ENCODE results near the gene NSRP1.
"Not testable (repeated sequence)": the region's sequence is repeated elsewhere in the genome, so short reads cannot be mapped to it uniquely, and the experiment has no call there.

NSRP1 gene

GRCh38 chr17:30186761-30187160 lies 70.1 kb downstream of the NSRP1 start:
- no peak overlapping the region for H3K4me3 Mint-ChIP-seq
- H3K36me3 Mint-ChIP-seq (ENCODE audit: low read depth), result peaks cover 54% of the 10 kb centered on the region
- no peaks in the 10 kb centered on the region for H3K9me3 Mint-ChIP-seq
- H3K27ac Mint-ChIP-seq, result no peak overlapping the region
- peaks cover 7% of the 10 kb centered on the region for H3K4me1 Mint-ChIP-seq (ENCODE audit: low read depth)
- DNase-seq, result no peak
- H3K27me3 Mint-ChIP-seq, result no peaks in the 10 kb centered on the region

- no peak overlapping the region for H3K27ac Mint-ChIP-seq
- peaks cover 7% of the 10 kb centered on the region for H3K4me1 Mint-ChIP-seq (ENCODE audit: low read depth)
- no peaks in the 10 kb centered on the region for H3K27me3 Mint-ChIP-seq
- no peak for DNase-seq
- no peak overlapping the region for H3K4me3 Mint-ChIP-seq
- peaks cover 47% of the 10 kb centered on the region for H3K36me3 Mint-ChIP-seq (ENCODE audit: low read depth)
- H3K9me3 Mint-ChIP-seq, result no peaks in the 10 kb centered on the region
These were observed 71.0 kb downstream of the NSRP1 start for GRCh38 chr17:30187573-30187972.

- Mint-ChIP-seq H3K27me3 (no peaks in the 10 kb centered on the region), H3K36me3 (ENCODE audit: low read depth) (peaks cover 41% of the 10 kb centered on the region), H3K9me3 (no peaks in the 10 kb centered on the region), H3K27ac (peak overlapping the region; percentile 8), H3K4me1 (ENCODE audit: low read depth) (peaks cover 7% of the 10 kb centered on the region), H3K4me3 (no peak overlapping the region)
- no peak for DNase-seq
These were observed 71.8 kb downstream of the NSRP1 start for GRCh38 chr17:30188211-30188939.

- Mint-ChIP-seq H3K4me3 (no peak overlapping the region), H3K27me3 (no peaks in the 10 kb centered on the region), H3K9me3 (no peaks in the 10 kb centered on the region), H3K27ac (no peak overlapping the region), H3K4me1 (ENCODE audit: low read depth) (peaks cover 7% of the 10 kb centered on the region), H3K36me3 (ENCODE audit: low read depth) (peaks cover 17% of the 10 kb centered on the region)
- no peak for DNase-seq
These were observed 74.5 kb downstream of the NSRP1 start for GRCh38 chr17:30191072-30191471.

- H3K36me3 Mint-ChIP-seq (ENCODE audit: low read depth), result no peaks in the 10 kb centered on the region
- H3K27ac Mint-ChIP-seq, result no peak overlapping the region
- no peaks in the 10 kb centered on the region for H3K9me3 Mint-ChIP-seq
- no peak for DNase-seq
- no peaks in the 10 kb centered on the region for H3K4me1 Mint-ChIP-seq (ENCODE audit: low read depth)
- no peak overlapping the region for H3K4me3 Mint-ChIP-seq
- H3K27me3 Mint-ChIP-seq, result peaks cover 9% of the 10 kb centered on the region
These were observed 79.9 kb downstream of the NSRP1 start for GRCh38 chr17:30196504-30196903.

GRCh38 chr17:30197416-30197815 lies 80.8 kb downstream of the NSRP1 start:
- no peak for DNase-seq
- Mint-ChIP-seq H3K9me3 (no peaks in the 10 kb centered on the region), H3K27ac (no peak overlapping the region), H3K4me1 (ENCODE audit: low read depth) (no peaks in the 10 kb centered on the region), H3K27me3 (peaks cover 13% of the 10 kb centered on the region), H3K36me3 (ENCODE audit: low read depth) (no peaks in the 10 kb centered on the region), H3K4me3 (no peak overlapping the region)

GRCh38 chr17:30199600-30199999 lies 83.0 kb downstream of the NSRP1 start:
- Mint-ChIP-seq H3K9me3 (no peaks in the 10 kb centered on the region), H3K36me3 (ENCODE audit: low read depth) (no peaks in the 10 kb centered on the region), H3K4me1 (ENCODE audit: low read depth) (no peaks in the 10 kb centered on the region), H3K27ac (no peak overlapping the region), H3K27me3 (peaks cover 28% of the 10 kb centered on the region), H3K4me3 (no peak overlapping the region)
- no peak for DNase-seq

GRCh38 chr17:30200106-30200505 lies 83.5 kb downstream of the NSRP1 start:
- no peaks in the 10 kb centered on the region for H3K36me3 Mint-ChIP-seq (ENCODE audit: low read depth)
- H3K4me1 Mint-ChIP-seq (ENCODE audit: low read depth), result no peaks in the 10 kb centered on the region
- no peak overlapping the region for H3K27ac Mint-ChIP-seq
- no peak for DNase-seq
- H3K27me3 Mint-ChIP-seq, result peaks cover 29% of the 10 kb centered on the region
- no peak overlapping the region for H3K4me3 Mint-ChIP-seq
- H3K9me3 Mint-ChIP-seq, result no peaks in the 10 kb centered on the region

GRCh38 chr17:30200656-30201055 lies 84.0 kb downstream of the NSRP1 start:
- H3K27me3 Mint-ChIP-seq, result peaks cover 29% of the 10 kb centered on the region
- H3K4me3 Mint-ChIP-seq; H3K27ac Mint-ChIP-seq; H3K36me3 Mint-ChIP-seq (ENCODE audit: low read depth); DNase-seq; H3K4me1 Mint-ChIP-seq (ENCODE audit: low read depth); H3K9me3 Mint-ChIP-seq: not testable (repeated sequence)

- H3K9me3 Mint-ChIP-seq, result no peaks in the 10 kb centered on the region
- peaks cover 43% of the 10 kb centered on the region for H3K27me3 Mint-ChIP-seq
- no peak overlapping the region for H3K4me3 Mint-ChIP-seq
- DNase-seq, result no peak
- no peak overlapping the region for H3K27ac Mint-ChIP-seq
- H3K4me1 Mint-ChIP-seq (ENCODE audit: low read depth), result peaks cover 3% of the 10 kb centered on the region
- no peaks in the 10 kb centered on the region for H3K36me3 Mint-ChIP-seq (ENCODE audit: low read depth)
These were observed 86.9 kb downstream of the NSRP1 start for GRCh38 chr17:30203471-30203981.

GRCh38 chr17:30207655-30208054 lies 91.0 kb downstream of the NSRP1 start:
- Mint-ChIP-seq H3K27ac (no peak overlapping the region), H3K36me3 (ENCODE audit: low read depth) (no peaks in the 10 kb centered on the region), H3K4me3 (no peak overlapping the region), H3K27me3 (peaks cover 35% of the 10 kb centered on the region), H3K9me3 (no peaks in the 10 kb centered on the region), H3K4me1 (ENCODE audit: low read depth) (peaks cover 3% of the 10 kb centered on the region)
- no peak for DNase-seq

GRCh38 chr17:30208214-30208613 lies 91.6 kb downstream of the NSRP1 start:
- no peaks in the 10 kb centered on the region for H3K36me3 Mint-ChIP-seq (ENCODE audit: low read depth)
- no peak for DNase-seq
- H3K27ac Mint-ChIP-seq, result no peak overlapping the region
- no peak overlapping the region for H3K4me3 Mint-ChIP-seq
- H3K27me3 Mint-ChIP-seq, result peaks cover 31% of the 10 kb centered on the region
- peaks cover 3% of the 10 kb centered on the region for H3K4me1 Mint-ChIP-seq (ENCODE audit: low read depth)
- no peaks in the 10 kb centered on the region for H3K9me3 Mint-ChIP-seq

- H3K36me3 Mint-ChIP-seq (ENCODE audit: low read depth), result no peaks in the 10 kb centered on the region
- H3K9me3 Mint-ChIP-seq, result no peaks in the 10 kb centered on the region
- H3K4me3 Mint-ChIP-seq, result no peak overlapping the region
- H3K4me1 Mint-ChIP-seq (ENCODE audit: low read depth), result peaks cover 3% of the 10 kb centered on the region
- no peak for DNase-seq
- no peak overlapping the region for H3K27ac Mint-ChIP-seq
- H3K27me3 Mint-ChIP-seq, result peaks cover 18% of the 10 kb centered on the region
These were observed 93.3 kb downstream of the NSRP1 start for GRCh38 chr17:30209930-30210329.

- peaks cover 3% of the 10 kb centered on the region for H3K4me1 Mint-ChIP-seq (ENCODE audit: low read depth)
- H3K9me3 Mint-ChIP-seq, result no peaks in the 10 kb centered on the region
- no peaks in the 10 kb centered on the region for H3K36me3 Mint-ChIP-seq (ENCODE audit: low read depth)
- H3K4me3 Mint-ChIP-seq, result no peak overlapping the region
- H3K27ac Mint-ChIP-seq, result no peak overlapping the region
- peaks cover 18% of the 10 kb centered on the region for H3K27me3 Mint-ChIP-seq
- DNase-seq, result no peak
These were observed 93.8 kb downstream of the NSRP1 start for GRCh38 chr17:30210366-30210765.

GRCh38 chr17:30210901-30211300 lies 94.3 kb downstream of the NSRP1 start:
- Mint-ChIP-seq H3K9me3 (no peaks in the 10 kb centered on the region), H3K4me3 (no peak overlapping the region), H3K36me3 (ENCODE audit: low read depth) (no peaks in the 10 kb centered on the region), H3K27me3 (peaks cover 18% of the 10 kb centered on the region), H3K27ac (no peak overlapping the region), H3K4me1 (ENCODE audit: low read depth) (peaks cover 3% of the 10 kb centered on the region)
- DNase-seq, result no peak
